B cell (primary cell): Measurements from ENCODE around the gene AKT3. TPM values are rescaled to one million over a fixed set of nuclear protein-coding genes. Genes with fewer than 3 reads are reported as not detected.

Source experiments
- ATAC-seq: fragments of 200-7000 bp; cut with Tn5 transposase; one replicate; pipeline ENCODE4 v1.10.0; 2021; ENCODE audit warnings: low read depth, mild to moderate bottlenecking, moderate number of reproducible peaks, moderate library complexity
- CTCF ChIA-PET: fragments of 350-600 bp; sonication (Branson Sonifier 250); formaldehyde crosslinking; loops from one replicate; lab custom pipeline; 2021; ENCODE audit warnings: antibody characterized with exemption, inconsistent platforms; lab: Charles Lee
- POLR2A ChIA-PET: fragments of 350-600 bp; sonication (Branson Sonifier 250); formaldehyde crosslinking; loops from one replicate; lab custom pipeline; 2021; ENCODE audit warnings: antibody characterized with exemption; lab: Charles Lee
- DNase-seq: peaks from one replicate; pipeline ENCODE4 v3.0.0; 2013
- H2AFZ ChIP-seq: 2 replicates; pipeline ENCODE4 v1.6.1; 2012; ENCODE audit warnings: mild to moderate bottlenecking, low read depth, low read length; ENCODE audit not compliant: insufficient read depth, poor library complexity, severe bottlenecking
- H3K27ac ChIP-seq, 2 donors: 1 replicate in 1 of 2; 2 replicates in 1 of 2; pipeline ENCODE4 v1.5.1; 2012 to 2013; ENCODE audit warnings: low read length in 2 of 2, mild to moderate bottlenecking in 2 of 2, moderate library complexity in 1 of 2
- H3K27me3 ChIP-seq, 4 experiments: fragments of 200-600 bp in 1 of 4; sonication (generic) in 1 of 4; replicated peaks in 1 of 4; 1 replicate in 2 of 4; 2 replicates in 2 of 4; pipeline versions ENCODE4 v1.6.1 to v1.7.0; 2013 to 2016; ENCODE audit warnings: low read length in 3 of 4, mild to moderate bottlenecking in 2 of 4, mixed read lengths in 1 of 4, moderate library complexity in 1 of 4; ENCODE audit not compliant: insufficient read depth in 4 of 4, control insufficient read depth in 3 of 4; ENCODE audit errors: control extremely low read depth in 1 of 4
- H3K36me3 ChIP-seq, 2 experiments: replicated peaks in 1 of 2; 1 replicate in 1 of 2; 2 replicates in 1 of 2; pipeline versions ENCODE4 v1.6.1 to v1.7.1; 2013; ENCODE audit warnings: low read length in 1 of 2; ENCODE audit not compliant: insufficient read depth in 2 of 2, control insufficient read depth in 1 of 2; ENCODE audit errors: control extremely low read depth in 1 of 2, extremely low read depth in 1 of 2
- H3K4me1 ChIP-seq, 2 donors: fragments of 200-600 bp in 1 of 2; sonication (generic) in 1 of 2; 1 replicate in 1 of 2; 2 replicates in 1 of 2; pipeline versions ENCODE4 v1.5.1 to v1.6.1; 2013 to 2017; ENCODE audit warnings: low read length in 2 of 2; ENCODE audit not compliant: control insufficient read depth in 2 of 2, insufficient read depth in 2 of 2
- H3K4me2 ChIP-seq: replicated peaks from 2 replicates; pipeline ENCODE3; 2012; ENCODE audit warnings: mild to moderate bottlenecking, low read depth, low read length; ENCODE audit not compliant: poor library complexity, severe bottlenecking
- H3K4me3 ChIP-seq, 5 experiments: fragments of 200-600 bp in 1 of 5; sonication (generic) in 1 of 5; 1 replicate in 3 of 5; 2 replicates in 2 of 5; pipeline versions ENCODE4 v1.5.1 to v1.7.0; 2011 to 2016; ENCODE audit warnings: low read length in 4 of 5, mild to moderate bottlenecking in 4 of 5, low read depth in 2 of 5, control low read depth in 1 of 5, moderate library complexity in 1 of 5; ENCODE audit not compliant: insufficient read depth in 1 of 5; ENCODE audit errors: control extremely low read depth in 1 of 5, extremely low read depth in 1 of 5
- H3K79me2 ChIP-seq: fragments of 200-600 bp; sonication (generic); one replicate; pipeline ENCODE4 v1.6.0; 2016; ENCODE audit warnings: low read length; ENCODE audit not compliant: control insufficient read depth, insufficient read depth
- H3K9ac ChIP-seq: fragments of 200-600 bp; sonication (generic); 2 replicates; pipeline ENCODE4 v1.6.1; 2017; ENCODE audit warnings: mild to moderate bottlenecking, low read length, moderate library complexity
- H3K9me3 ChIP-seq, 3 donors: one replicate each; pipeline versions ENCODE4 v1.6.1 to v1.7.1; 2013; ENCODE audit warnings: low read length in 2 of 3; ENCODE audit not compliant: control insufficient read depth in 2 of 3, insufficient read depth in 1 of 3; ENCODE audit errors: control extremely low read depth in 1 of 3
- H4K20me1 ChIP-seq: 2 replicates; pipeline ENCODE4 v1.6.0; 2012; ENCODE audit warnings: mild to moderate bottlenecking, low read length; ENCODE audit not compliant: insufficient read depth, control insufficient read depth, poor library complexity, severe bottlenecking
- H3K27ac Mint-ChIP-seq: one replicate; pipeline ENCODE4 v1.8.0; 2021; ENCODE audit warnings: mixed read lengths
- H3K27me3 Mint-ChIP-seq: one replicate; pipeline ENCODE4 v1.8.0; 2021; ENCODE audit warnings: mixed read lengths
- H3K4me1 Mint-ChIP-seq: one replicate; pipeline ENCODE4 v1.8.0; 2021; ENCODE audit warnings: mixed read lengths
- H3K4me3 Mint-ChIP-seq: one replicate; pipeline ENCODE4 v1.8.0; 2021; ENCODE audit warnings: mixed read lengths
- H3K9me3 Mint-ChIP-seq: one replicate; pipeline ENCODE4 v1.8.0; 2022; ENCODE audit warnings: mixed read lengths; ENCODE audit not compliant: insufficient read depth
- EZH2 ChIP-seq: IDR thresholded peaks from 2 replicates; pipeline ENCODE4 v1.6.1; 2012; ENCODE audit warnings: borderline replicate concordance, low read depth, mild to moderate bottlenecking, moderate library complexity, low read length; ENCODE audit not compliant: insufficient read depth, poor library complexity, severe bottlenecking
- WGBS: methylation state at CpG from one replicate; pipeline ENCODE4 v1.1.5; 2013; ENCODE audit warnings: missing lambda C conversion rate; ENCODE audit not compliant: insufficient coverage; 5-methylcytosine and 5-hydroxymethylcytosine counted together
- intact Hi-C: fragments of 100-400 bp; cut with micrococcal nuclease; formaldehyde crosslinking; loops from one replicate; pipeline ENCODE4 v1.10.0; 2022
- polyA plus RNA-seq: library from polyadenylated mRNA; depleted of rRNA; stranded (reverse); fragments of >200 nt; gene quantifications from 2 replicates; pipeline ENCODE4 v1.2.3, GENCODE V29; 2012
- total RNA-seq, 2 donors: library from RNA; stranded (reverse); fragments of 120-200 nt in 1 of 2; gene quantifications; 1 replicate in 1 of 2; 2 replicates in 1 of 2; pipeline versions ENCODE4 v1.2.3 to v1.2.4, GENCODE V29; 2013 to 2022
- TF ChIP-seq, protein P1 (sequence below): fragments of 200-600 bp; IDR thresholded peaks from one replicate; pipeline ENCODE4 v1.8.0; 2022; ENCODE audit warnings: antibody characterized with exemption, mild to moderate bottlenecking

Gene AKT3
- total and polyA plus RNA-seq, 2 donors (not counting 1 experiment from before 2014, with no cell fraction given): 4.4 to 148 TPM

DNA sequence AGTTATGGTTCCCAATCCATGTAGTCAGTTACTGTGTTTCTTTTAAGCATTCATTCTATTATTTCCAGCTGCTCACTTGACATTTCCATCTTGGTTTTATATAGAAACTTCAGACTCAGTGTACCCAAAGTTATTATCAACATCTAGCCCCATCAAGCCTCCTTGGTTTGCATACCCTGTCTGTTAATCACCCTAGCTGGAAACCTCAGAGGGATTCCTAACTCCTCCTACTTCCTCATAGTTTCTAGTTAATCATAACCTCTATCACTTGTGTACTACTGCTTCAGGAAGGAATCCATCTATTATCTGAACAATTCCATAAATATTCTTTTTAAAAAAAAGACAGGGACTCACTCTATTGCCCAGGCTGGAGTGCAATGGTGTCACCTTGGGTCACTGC lies 300.9 kb downstream of the AKT3 start:
- intact Hi-C loops: no loop called here
- no peak for DNase-seq
- H3K27ac ChIP-seq: no peak overlapping the region
- no peak overlapping the region for H3K4me3 ChIP-seq
- H3K79me2 ChIP-seq: no peaks in the 10 kb centered on the region
- ChIA-PET CTCF (interaction anchor here (1.2 kb wide), 1 partner anchor 20 kb away, joined by 3 read pairs; no protein-coding TSS in a partner anchor), POLR2A (no interaction called here)
- Mint-ChIP-seq H3K4me3 (no peak overlapping the region), H3K4me1 (no peaks in the 10 kb centered on the region), H3K27me3 (no peaks in the 10 kb centered on the region), H3K27ac (no peak overlapping the region), H3K9me3 (no peaks in the 10 kb centered on the region)
- no peak overlapping the region for H3K4me2 ChIP-seq
- H3K4me1 ChIP-seq: no peaks in the 10 kb centered on the region
- H2AFZ ChIP-seq: no peak overlapping the region
- H3K27me3 ChIP-seq: no peaks in the 10 kb centered on the region
- H3K9me3 ChIP-seq: no peaks in the 10 kb centered on the region
- no peak overlapping the region for H3K9ac ChIP-seq
- no peaks in the 10 kb centered on the region for H4K20me1 ChIP-seq
- TF ChIP-seq, protein P1, sequence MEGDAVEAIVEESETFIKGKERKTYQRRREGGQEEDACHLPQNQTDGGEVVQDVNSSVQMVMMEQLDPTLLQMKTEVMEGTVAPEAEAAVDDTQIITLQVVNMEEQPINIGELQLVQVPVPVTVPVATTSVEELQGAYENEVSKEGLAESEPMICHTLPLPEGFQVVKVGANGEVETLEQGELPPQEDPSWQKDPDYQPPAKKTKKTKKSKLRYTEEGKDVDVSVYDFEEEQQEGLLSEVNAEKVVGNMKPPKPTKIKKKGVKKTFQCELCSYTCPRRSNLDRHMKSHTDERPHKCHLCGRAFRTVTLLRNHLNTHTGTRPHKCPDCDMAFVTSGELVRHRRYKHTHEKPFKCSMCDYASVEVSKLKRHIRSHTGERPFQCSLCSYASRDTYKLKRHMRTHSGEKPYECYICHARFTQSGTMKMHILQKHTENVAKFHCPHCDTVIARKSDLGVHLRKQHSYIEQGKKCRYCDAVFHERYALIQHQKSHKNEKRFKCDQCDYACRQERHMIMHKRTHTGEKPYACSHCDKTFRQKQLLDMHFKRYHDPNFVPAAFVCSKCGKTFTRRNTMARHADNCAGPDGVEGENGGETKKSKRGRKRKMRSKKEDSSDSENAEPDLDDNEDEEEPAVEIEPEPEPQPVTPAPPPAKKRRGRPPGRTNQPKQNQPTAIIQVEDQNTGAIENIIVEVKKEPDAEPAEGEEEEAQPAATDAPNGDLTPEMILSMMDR: no peak
- TF ChIP-seq EZH2: no peak
- no peaks in the 10 kb centered on the region for H3K36me3 ChIP-seq
- ATAC-seq: no peak

DNA sequence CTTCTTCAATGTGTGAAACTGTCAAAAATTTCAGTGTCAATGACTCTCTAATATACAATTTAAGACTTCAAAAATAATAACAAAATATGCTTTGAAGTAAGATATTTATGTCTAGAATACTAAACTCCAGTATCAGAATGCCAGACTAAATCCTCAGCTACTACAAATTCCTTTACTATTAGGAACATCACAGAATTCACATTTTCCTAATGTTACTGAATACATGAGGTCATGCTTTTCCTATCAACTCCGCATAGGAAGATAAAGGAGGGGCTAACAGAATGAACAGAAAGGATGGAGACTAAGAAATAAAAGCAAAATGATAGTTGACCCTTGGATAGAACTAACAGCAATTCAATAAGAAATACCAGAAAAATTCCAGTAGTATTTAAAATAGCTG lies 301.5 kb downstream of the AKT3 start:
- no peaks in the 10 kb centered on the region for H4K20me1 ChIP-seq
- no peaks in the 10 kb centered on the region for H3K36me3 ChIP-seq
- no peaks in the 10 kb centered on the region for H3K4me1 Mint-ChIP-seq
- H3K4me2 ChIP-seq: no peak overlapping the region
- no peak overlapping the region for H2AFZ ChIP-seq
- H3K27ac Mint-ChIP-seq: no peak overlapping the region
- H3K9ac ChIP-seq: no peak overlapping the region
- H3K27ac ChIP-seq: no peak overlapping the region
- TF ChIP-seq, protein P1: no peak
- TF ChIP-seq EZH2: no peak
- H3K9me3 Mint-ChIP-seq: no peaks in the 10 kb centered on the region
- DNase-seq (no peak), ATAC-seq (no peak)
- H3K27me3 ChIP-seq: no peaks in the 10 kb centered on the region
- H3K27me3 Mint-ChIP-seq: no peaks in the 10 kb centered on the region
- no peaks in the 10 kb centered on the region for H3K9me3 ChIP-seq
- POLR2A ChIA-PET: no interaction called here
- no peaks in the 10 kb centered on the region for H3K4me1 ChIP-seq
- no peak overlapping the region for H3K4me3 ChIP-seq
- H3K79me2 ChIP-seq: no peaks in the 10 kb centered on the region
- intact Hi-C loops: no loop called here
- WGBS: no CpG with 5 or more reads among the region's 1 CpG
- no peak overlapping the region for H3K4me3 Mint-ChIP-seq
- CTCF ChIA-PET: interaction anchor here (1.1 to 1.2 kb wide), 3 partner anchors 12 to 192 kb away, joined by 3 read pairs; no protein-coding TSS in a partner anchor
